ENCODE measurements around the gene NEK2.
"Not testable (repeated sequence)": the region's sequence is repeated elsewhere in the genome, so short reads cannot be mapped to it uniquely, and the experiment has no call there.

The NEK2 gene

DNA sequence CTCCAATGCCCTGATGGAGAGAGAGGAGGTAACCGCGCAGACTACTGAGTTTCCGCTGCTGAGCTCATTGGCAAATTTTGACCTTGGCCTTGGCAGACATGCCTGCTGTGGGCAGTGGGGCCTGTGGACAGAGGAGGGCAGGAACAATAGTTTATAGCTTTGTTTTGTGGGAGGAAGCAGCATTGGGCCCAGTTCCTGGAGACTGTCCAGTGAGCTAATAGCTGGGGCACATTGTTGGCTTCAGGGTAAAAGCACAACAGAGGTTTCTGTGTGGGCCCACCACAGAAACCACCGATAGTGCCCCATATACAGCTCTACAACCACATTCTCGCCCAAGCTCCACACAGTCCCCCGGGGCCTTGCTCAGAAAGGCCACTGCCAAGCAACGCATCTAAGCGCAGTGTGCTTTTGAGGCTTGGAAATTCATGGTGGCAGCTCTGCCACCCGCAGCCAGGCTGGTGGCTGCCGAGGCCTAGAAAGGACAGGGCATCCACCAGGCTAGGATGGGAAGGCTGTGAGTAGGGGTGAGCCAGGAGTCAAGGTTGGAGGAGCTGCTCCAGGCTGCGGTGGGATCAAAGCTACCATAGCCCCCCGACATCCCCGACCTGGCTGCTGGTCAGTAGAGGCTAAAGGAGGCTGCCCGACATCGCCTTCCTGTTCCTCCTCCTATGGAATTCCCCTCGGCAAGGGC, 43.2 kb downstream of the NEK2 start:
- DNase-seq = no peak

GRCh38 chr1:211631168-211631567, 44.3 kb downstream of the NEK2 start:
- no peak for DNase-seq

GRCh38 chr1:211630236-211631081, 45.0 kb downstream of the NEK2 start:
- DNase-seq = no peak

- no peak for DNase-seq
Measured at GRCh38 chr1:211628417-211628816, 47.0 kb downstream of the NEK2 start.

DNA sequence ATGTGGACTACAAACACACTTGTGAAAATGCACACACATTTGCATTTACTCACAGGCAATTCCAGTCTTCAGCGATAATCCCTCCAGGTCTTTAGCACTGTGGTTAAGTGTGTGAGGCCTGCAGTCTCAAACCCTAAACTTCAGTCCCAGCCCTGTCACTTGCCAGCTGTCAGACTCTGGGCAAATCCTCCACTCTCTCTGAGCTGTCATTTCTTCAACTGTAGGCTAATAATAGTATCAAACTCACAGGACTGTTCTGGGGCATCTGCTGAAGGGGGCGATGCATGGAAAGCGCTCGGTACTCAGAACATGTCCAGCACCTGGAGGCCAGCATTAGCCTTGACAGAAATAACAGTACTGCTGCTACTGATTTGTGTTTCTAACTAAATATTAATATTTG, 48.2 kb downstream of the NEK2 start:
- DNase-seq = no peak

GRCh38 chr1:211625866-211626265, 49.6 kb downstream of the NEK2 start:
- DNase-seq = not testable (repeated sequence)

GRCh38 chr1:211625040-211625439, 50.4 kb downstream of the NEK2 start:
- no peak for DNase-seq

DNA sequence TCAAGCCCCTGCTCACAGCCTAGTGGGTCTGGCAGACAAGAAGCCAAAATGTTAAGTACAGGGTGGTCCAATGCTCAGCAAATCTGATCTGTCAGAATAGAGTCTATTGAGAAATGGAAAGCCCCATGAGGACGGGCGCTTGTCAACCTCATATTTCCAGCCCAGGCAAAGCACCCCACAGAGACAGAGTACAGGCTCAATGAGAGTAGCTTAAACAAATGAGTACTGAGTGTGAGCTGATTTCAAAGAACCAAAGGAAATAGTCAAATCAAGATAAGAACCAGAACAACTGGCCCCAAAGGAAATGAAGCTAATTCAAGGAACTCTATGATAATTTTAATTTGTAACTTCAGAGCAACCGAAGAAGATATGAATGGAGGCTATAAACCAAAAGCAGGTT, 51.9 kb downstream of the NEK2 start:
- DNase-seq = no peak

DNA sequence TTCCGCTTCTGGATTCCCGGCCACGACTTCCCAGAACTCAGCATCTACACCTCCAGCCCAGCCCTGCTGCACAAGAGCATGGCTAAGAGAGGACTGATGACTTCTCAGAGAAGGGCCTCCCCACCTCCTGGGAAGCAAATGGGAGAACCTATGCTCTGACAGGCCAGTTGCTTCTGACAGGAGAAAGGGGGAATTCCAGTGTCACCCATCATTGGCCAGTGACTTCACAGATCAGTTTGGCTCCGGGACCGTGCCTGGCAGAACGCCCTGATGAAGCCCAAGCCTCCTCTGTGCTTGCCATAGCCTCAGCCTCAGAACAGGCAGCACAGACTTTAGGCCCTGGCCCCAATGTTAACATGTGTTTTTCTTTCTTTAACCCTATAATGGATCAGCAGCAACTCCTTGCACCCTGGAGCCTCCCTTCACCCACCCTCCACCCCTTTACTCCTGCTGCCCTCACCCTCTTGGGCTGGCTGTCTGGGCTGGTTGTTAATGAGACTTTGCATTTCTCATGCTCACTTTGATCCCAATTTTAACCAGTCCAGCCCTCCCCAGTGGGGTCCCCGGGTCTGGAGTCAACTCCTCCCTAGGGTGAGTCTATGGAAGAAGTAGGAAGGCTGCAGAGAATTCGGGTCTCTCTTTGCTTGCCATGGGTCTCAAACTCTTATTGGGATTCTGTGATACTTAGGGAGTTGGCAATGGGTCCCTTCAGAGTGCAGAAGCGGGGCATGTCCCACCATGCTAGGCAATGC, 53.8 kb downstream of the NEK2 start:
- DNase-seq = no peak

GRCh38 chr1:211620097-211620496, 55.3 kb downstream of the NEK2 start:
- DNase-seq = no peak

GRCh38 chr1:211619033-211619996, 56.1 kb downstream of the NEK2 start:
- no peak for DNase-seq

DNA sequence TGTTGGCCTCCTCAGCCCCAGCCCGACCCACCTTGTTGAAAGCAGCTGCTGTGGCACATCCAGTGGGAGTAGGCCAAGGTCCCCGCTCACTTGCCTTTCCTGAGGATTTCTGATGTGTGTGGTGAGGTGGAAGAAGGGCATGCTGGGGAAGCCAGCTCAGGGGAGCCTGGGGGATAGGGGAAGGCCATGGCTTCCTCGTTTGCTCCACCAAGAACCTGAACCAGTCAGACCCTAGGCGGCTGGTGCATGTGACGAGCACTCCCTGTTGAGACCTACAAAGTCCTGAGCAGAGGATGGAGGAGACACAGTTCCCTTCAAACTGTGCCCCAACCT, 58.5 kb downstream of the NEK2 start:
- no peak for DNase-seq

GRCh38 chr1:211616231-211616964, 59.0 kb downstream of the NEK2 start:
- DNase-seq = no peak

DNA sequence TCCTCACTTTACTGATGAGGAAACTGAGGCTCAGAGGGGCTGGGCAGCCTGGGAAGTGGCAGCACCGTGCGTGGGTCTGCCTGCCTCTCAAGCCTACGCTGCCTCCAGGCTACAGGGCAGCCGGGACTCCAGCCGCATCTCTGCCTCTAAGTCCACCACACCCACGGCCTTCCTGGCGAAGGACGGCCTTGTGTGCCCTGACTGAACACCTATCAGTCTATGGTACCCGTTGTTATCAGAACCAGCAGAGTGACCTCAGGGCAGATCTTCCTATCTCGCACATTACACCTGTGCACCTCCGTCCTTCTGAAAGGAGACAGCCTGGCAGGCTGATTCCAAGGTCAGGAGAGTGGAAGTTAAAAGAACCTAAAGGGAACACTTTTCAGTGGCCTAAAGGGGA, 60.8 kb downstream of the NEK2 start:
- no peak for DNase-seq

DNA sequence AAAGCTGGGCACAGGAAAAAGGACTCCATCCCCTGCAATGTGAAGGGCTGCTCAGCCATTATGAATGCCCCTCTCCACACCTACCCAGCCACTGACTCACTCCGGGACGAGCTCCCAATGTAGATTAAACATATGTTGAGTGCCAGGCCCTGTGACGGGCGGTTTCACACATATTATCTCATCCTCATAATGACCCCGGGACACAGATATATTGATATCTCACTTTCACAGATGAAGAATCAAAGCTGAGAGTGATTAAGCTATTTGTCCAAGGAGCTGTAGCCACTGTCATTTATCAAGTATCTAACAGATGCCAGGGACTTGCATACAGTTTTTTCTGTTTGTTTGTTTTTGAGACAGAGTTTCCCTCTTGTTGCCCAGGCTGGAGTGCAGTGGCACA, 61.5 kb downstream of the NEK2 start:
- DNase-seq = no peak

DNA sequence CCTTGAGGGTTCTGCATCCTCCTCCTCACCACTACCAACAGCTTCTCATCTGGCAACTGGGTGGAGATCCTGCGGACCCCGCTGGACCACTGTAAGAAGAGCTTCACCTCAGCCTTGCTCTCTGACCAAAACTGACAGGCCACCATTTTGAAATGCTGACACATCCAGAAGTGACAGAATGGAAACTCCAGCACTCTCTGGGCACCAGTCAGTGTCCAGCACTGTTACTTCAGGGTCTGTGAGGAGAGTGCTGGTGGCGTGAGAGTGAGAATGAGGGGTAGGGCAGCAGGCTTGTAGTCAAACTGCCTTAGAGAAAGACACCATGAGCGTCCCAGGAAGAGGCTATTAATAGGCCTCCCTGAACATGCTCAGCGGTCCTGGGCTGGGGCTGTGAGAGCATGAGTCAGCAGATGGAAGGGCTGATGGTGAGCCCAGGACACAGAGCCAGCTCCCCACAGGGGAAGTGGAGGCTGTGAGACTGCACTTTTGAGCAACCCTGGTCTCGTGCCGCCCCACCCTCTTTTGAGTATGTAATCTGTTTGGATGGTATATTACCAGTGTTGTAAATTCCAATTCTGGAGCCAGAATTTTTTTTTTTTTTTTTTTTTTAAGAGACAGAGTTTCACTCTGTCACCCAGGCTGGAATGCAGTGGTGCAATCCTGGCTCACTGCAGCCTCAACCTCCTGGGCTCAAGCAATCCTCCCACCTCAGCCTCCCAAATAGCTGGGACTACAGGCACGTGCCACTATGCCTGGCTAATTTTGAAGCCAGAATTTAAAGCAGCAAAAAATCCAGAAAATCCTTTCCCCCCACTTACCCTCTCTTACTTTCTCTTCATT, 62.1 kb downstream of the NEK2 start:
- no peak for DNase-seq

- no peak for DNase-seq
Measured at GRCh38 chr1:211612786-211613107, 62.7 kb downstream of the NEK2 start.
